H9 (cell line): ENCODE results near the gene SETSIP. TPM values are rescaled to one million over a fixed set of nuclear protein-coding genes. Genes with fewer than 3 reads are reported as not detected.

ENCODE experiments used
- DNase-seq: peaks from one replicate; pipeline ENCODE4 v3.0.0-alpha.2; 2017
- H2AFZ ChIP-seq: one replicate; pipeline ENCODE4 v1.6.1; 2013; ENCODE audit warnings: mild to moderate bottlenecking, low read length, control low read depth, moderate library complexity
- H2AK5ac ChIP-seq: 2 replicates; pipeline ENCODE4 v1.6.1; 2013; ENCODE audit warnings: low read length, control low read depth, mixed read lengths; ENCODE audit not compliant: insufficient read length
- H2BK120ac ChIP-seq: one replicate; pipeline ENCODE4 v1.6.1; 2013; ENCODE audit warnings: low read depth, mild to moderate bottlenecking, low read length, control low read depth, inconsistent platforms; ENCODE audit not compliant: poor library complexity, severe bottlenecking
- H2BK12ac ChIP-seq: 2 replicates; pipeline ENCODE4 v1.6.1; 2013; ENCODE audit warnings: low read length, control low read depth, mixed read lengths, low read depth; ENCODE audit not compliant: insufficient read length
- H2BK15ac ChIP-seq: 2 replicates; pipeline ENCODE4 v1.6.1; 2013; ENCODE audit warnings: low read depth, low read length, control low read depth
- H2BK20ac ChIP-seq: one replicate; pipeline ENCODE4 v1.6.1; 2013; ENCODE audit warnings: low read depth, mild to moderate bottlenecking, low read length, control low read depth, inconsistent platforms; ENCODE audit not compliant: poor library complexity, severe bottlenecking
- H2BK5ac ChIP-seq: 2 replicates; pipeline ENCODE4 v1.6.1; 2013; ENCODE audit warnings: low read length, control low read depth, mixed read lengths; ENCODE audit not compliant: insufficient read length
- H3K14ac ChIP-seq: 2 replicates; pipeline ENCODE4 v1.6.1; 2013; ENCODE audit warnings: low read length, control low read depth; ENCODE audit not compliant: insufficient read depth
- H3K18ac ChIP-seq: 2 replicates; pipeline ENCODE4 v1.6.1; 2013; ENCODE audit warnings: low read depth, mild to moderate bottlenecking, mixed read lengths, low read length, control low read depth; ENCODE audit not compliant: insufficient read length
- H3K23ac ChIP-seq: 2 replicates; pipeline ENCODE4 v1.6.1; 2013; ENCODE audit warnings: low read length, control low read depth, mixed read lengths, low read depth; ENCODE audit not compliant: insufficient read length
- H3K23me2 ChIP-seq: 2 replicates; pipeline ENCODE4 v1.6.1; 2013; ENCODE audit warnings: low read depth, mild to moderate bottlenecking, mixed read lengths, low read length, control low read depth; ENCODE audit not compliant: insufficient read length, poor library complexity, severe bottlenecking
- H3K27ac ChIP-seq: 2 replicates; pipeline ENCODE4 v1.5.1; 2013; ENCODE audit warnings: low read length, control low read depth, mixed read lengths, low read depth; ENCODE audit not compliant: insufficient read length
- H3K27me3 ChIP-seq: 2 replicates; pipeline ENCODE4 v1.6.1; 2013; ENCODE audit warnings: low read length, control low read depth, inconsistent platforms; ENCODE audit not compliant: insufficient read depth
- H3K4ac ChIP-seq: 2 replicates; pipeline ENCODE4 v1.6.1; 2013; ENCODE audit warnings: low read depth, mild to moderate bottlenecking, control low read depth, inconsistent platforms, low read length, moderate library complexity
- H3K4me1 ChIP-seq: 2 replicates; pipeline ENCODE4 v1.6.1; 2013; ENCODE audit warnings: low read length, control low read depth, inconsistent platforms; ENCODE audit not compliant: insufficient read depth
- H3K4me2 ChIP-seq: 2 replicates; pipeline ENCODE4 v1.6.1; 2013; ENCODE audit warnings: low read length, control low read depth, mixed read lengths; ENCODE audit not compliant: insufficient read length, insufficient read depth
- H3K56ac ChIP-seq: 2 replicates; pipeline ENCODE4 v1.6.1; 2013; ENCODE audit warnings: low read depth, mild to moderate bottlenecking, mixed read lengths, low read length, control low read depth; ENCODE audit not compliant: insufficient read length
- H3K79me1 ChIP-seq: 2 replicates; pipeline ENCODE4 v1.6.1; 2013; ENCODE audit warnings: low read depth, mild to moderate bottlenecking, moderate library complexity, low read length, control low read depth, inconsistent platforms; ENCODE audit not compliant: insufficient read depth, poor library complexity, severe bottlenecking
- H3K79me2 ChIP-seq: 2 replicates; pipeline ENCODE4 v1.6.1; 2013; ENCODE audit warnings: low read length, control low read depth, inconsistent platforms; ENCODE audit not compliant: insufficient read depth
- H3K9ac ChIP-seq: 2 replicates; pipeline ENCODE4 v1.6.1; 2013; ENCODE audit warnings: low read length, control low read depth, mixed read lengths; ENCODE audit not compliant: insufficient read length; ENCODE audit errors: extremely low read depth
- H3K9me3 ChIP-seq: one replicate; pipeline ENCODE4 v1.6.1; 2013; ENCODE audit warnings: low read depth, low read length, inconsistent platforms; ENCODE audit not compliant: control insufficient read depth
- H3T11ph ChIP-seq: one replicate; pipeline ENCODE4 v1.6.1; 2013; ENCODE audit warnings: mild to moderate bottlenecking, low read length, control low read depth, inconsistent platforms
- H4K20me1 ChIP-seq: one replicate; pipeline ENCODE4 v1.6.1; 2013; ENCODE audit not compliant: control insufficient read depth, insufficient read length, insufficient read depth
- H4K5ac ChIP-seq: 2 replicates; pipeline ENCODE4 v1.6.1; 2013; ENCODE audit warnings: low read depth, mild to moderate bottlenecking, mixed read lengths, low read length, control low read depth; ENCODE audit not compliant: insufficient read length
- H4K8ac ChIP-seq: replicated peaks from 2 replicates; pipeline ENCODE4 v1.6.1; 2013; ENCODE audit warnings: low read length, control low read depth, mixed read lengths, low read depth; ENCODE audit not compliant: insufficient read length
- H4K91ac ChIP-seq: 2 replicates; pipeline ENCODE4 v1.6.1; 2013; ENCODE audit warnings: low read depth, mild to moderate bottlenecking, moderate library complexity, mixed read lengths, low read length, control low read depth; ENCODE audit not compliant: insufficient read length
- H3K27ac Mint-ChIP-seq, 3 experiments: 2 replicates in 2 of 3; 3 replicates in 1 of 3; pipeline ENCODE4 v1.8.0; 2020 to 2021; ENCODE audit warnings: mixed read lengths in 3 of 3, mild to moderate bottlenecking in 1 of 3, moderate library complexity in 1 of 3
- H3K27me3 Mint-ChIP-seq: 2 replicates; pipeline ENCODE4 v1.8.0; 2021; ENCODE audit warnings: low read depth, mild to moderate bottlenecking, moderate library complexity, mixed read lengths
- H3K36me3 Mint-ChIP-seq, 3 experiments: 2 replicates in 2 of 3; 3 replicates in 1 of 3; pipeline ENCODE4 v1.8.0; 2020 to 2021; ENCODE audit warnings: low read depth in 3 of 3, mixed read lengths in 3 of 3; ENCODE audit not compliant: insufficient read depth in 1 of 3
- H3K4me1 Mint-ChIP-seq, 2 experiments: 2 replicates each; pipeline ENCODE4 v1.8.0; 2020; ENCODE audit warnings: mixed read lengths in 2 of 2
- H3K4me3 Mint-ChIP-seq, 2 experiments: 2 replicates in 1 of 2; 3 replicates in 1 of 2; pipeline ENCODE4 v1.8.0; 2020 to 2021; ENCODE audit warnings: mild to moderate bottlenecking in 2 of 2, mixed read lengths in 2 of 2, moderate library complexity in 1 of 2
- H3K9me3 Mint-ChIP-seq, 2 experiments: 2 replicates in 1 of 2; 3 replicates in 1 of 2; pipeline ENCODE4 v1.8.0; 2020; ENCODE audit warnings: mild to moderate bottlenecking in 2 of 2, mixed read lengths in 2 of 2, moderate library complexity in 1 of 2
- WGBS: extraction: QIAGEN DNeasy Blood & Tissue Kit; methylation state at CpG from one replicate; pipeline ENCODE4 v1.1.7; 2013; ENCODE audit warnings: missing lambda C conversion rate, low lambda C conversion rate, mixed read lengths; ENCODE audit not compliant: insufficient read length; ENCODE audit errors: extremely low coverage; 5-methylcytosine and 5-hydroxymethylcytosine counted together
- total RNA-seq: library from RNA; stranded (reverse); gene quantifications from 2 replicates; pipeline ENCODE4 v1.2.1, GENCODE V29; 2021
- TF ChIP-seq, protein P1 (sequence below): fragments of 200-600 bp; sonication (generic); conservative IDR thresholded peaks from 3 replicates; pipeline ENCODE4 v1.8.0; 2021; ENCODE audit warnings: antibody characterized with exemption, mild to moderate bottlenecking

SETSIP gene
- total RNA-seq, 1 experiment from 2014 or later = 0.35 TPM

DNA sequence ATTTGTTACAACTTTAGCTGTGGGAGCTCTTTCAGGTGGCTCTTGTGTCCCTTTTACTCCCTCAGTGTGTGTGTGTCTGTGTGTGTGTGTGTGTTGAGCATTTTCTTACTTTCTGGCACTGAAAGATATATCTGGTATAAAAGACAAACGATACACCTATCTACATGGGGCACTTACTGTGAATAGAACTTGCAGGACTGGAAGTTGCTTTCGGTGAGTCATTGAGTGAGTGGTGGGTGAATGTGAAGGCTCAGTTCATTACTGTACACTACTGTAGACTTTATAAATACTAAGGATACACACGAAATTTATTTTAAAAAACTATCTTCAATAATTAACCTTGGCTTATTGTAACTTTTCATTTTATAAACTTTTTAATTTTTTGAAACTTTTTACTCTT lies 43.6 kb upstream of the SETSIP start:
- no peak overlapping the region for H3K4ac ChIP-seq
- no peak overlapping the region for H4K91ac ChIP-seq
- no peak overlapping the region for H4K8ac ChIP-seq
- no peak for DNase-seq
- H3K56ac ChIP-seq = no peak overlapping the region
- H3K4me2 ChIP-seq = no peak overlapping the region
- no peaks in the 10 kb centered on the region for H3K9me3 ChIP-seq
- H3K14ac ChIP-seq = no peak overlapping the region
- no peaks in the 10 kb centered on the region for H3K27me3 ChIP-seq
- no peaks in the 10 kb centered on the region for H3K79me1 ChIP-seq
- Mint-ChIP-seq H3K4me1 (no peaks in the 10 kb centered on the region), H3K9me3 (no peaks in the 10 kb centered on the region), H3K36me3 (no peaks in the 10 kb centered on the region), H3K27me3 (no peaks in the 10 kb centered on the region), H3K27ac (no peak overlapping the region; a peak in 1 of 7 replicates), H3K4me3 (no peak overlapping the region)
- H3T11ph ChIP-seq = no peak overlapping the region
- no peak overlapping the region for H2BK120ac ChIP-seq
- H4K20me1 ChIP-seq = no peaks in the 10 kb centered on the region
- H4K5ac ChIP-seq = no peak overlapping the region
- no peaks in the 10 kb centered on the region for H3K4me1 ChIP-seq
- H3K23me2 ChIP-seq = no peaks in the 10 kb centered on the region
- H2BK5ac ChIP-seq = no peak overlapping the region
- no CpG with 5 or more reads among the region's 3 CpGs for WGBS
- no peak overlapping the region for H2AK5ac ChIP-seq
- H2AFZ ChIP-seq = no peak overlapping the region
- no peak overlapping the region for H3K23ac ChIP-seq
- no peak overlapping the region for H3K27ac ChIP-seq
- H2BK15ac ChIP-seq = no peak overlapping the region
- TF ChIP-seq, protein P1, sequence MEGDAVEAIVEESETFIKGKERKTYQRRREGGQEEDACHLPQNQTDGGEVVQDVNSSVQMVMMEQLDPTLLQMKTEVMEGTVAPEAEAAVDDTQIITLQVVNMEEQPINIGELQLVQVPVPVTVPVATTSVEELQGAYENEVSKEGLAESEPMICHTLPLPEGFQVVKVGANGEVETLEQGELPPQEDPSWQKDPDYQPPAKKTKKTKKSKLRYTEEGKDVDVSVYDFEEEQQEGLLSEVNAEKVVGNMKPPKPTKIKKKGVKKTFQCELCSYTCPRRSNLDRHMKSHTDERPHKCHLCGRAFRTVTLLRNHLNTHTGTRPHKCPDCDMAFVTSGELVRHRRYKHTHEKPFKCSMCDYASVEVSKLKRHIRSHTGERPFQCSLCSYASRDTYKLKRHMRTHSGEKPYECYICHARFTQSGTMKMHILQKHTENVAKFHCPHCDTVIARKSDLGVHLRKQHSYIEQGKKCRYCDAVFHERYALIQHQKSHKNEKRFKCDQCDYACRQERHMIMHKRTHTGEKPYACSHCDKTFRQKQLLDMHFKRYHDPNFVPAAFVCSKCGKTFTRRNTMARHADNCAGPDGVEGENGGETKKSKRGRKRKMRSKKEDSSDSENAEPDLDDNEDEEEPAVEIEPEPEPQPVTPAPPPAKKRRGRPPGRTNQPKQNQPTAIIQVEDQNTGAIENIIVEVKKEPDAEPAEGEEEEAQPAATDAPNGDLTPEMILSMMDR = no peak
- H3K9ac ChIP-seq = no peak overlapping the region
- no peak overlapping the region for H3K18ac ChIP-seq
- H2BK20ac ChIP-seq = no peak overlapping the region
- no peak overlapping the region for H2BK12ac ChIP-seq
- no peaks in the 10 kb centered on the region for H3K79me2 ChIP-seq
